GM19193 (cell line): Measurements from ENCODE around the gene MX2.

Experiments used
- POLR2A ChIP-seq: IDR thresholded peaks from 4 replicates; pipeline ENCODE4 v1.6.1; 2011; ENCODE audit not compliant: insufficient read depth, insufficient read length; ENCODE audit errors: extremely low read depth

MX2 gene

GRCh38 chr21:41407541-41408460 is 46.0 kb downstream of the MX2 start:
- TF ChIP-seq POLR2A: no peak

DNA sequence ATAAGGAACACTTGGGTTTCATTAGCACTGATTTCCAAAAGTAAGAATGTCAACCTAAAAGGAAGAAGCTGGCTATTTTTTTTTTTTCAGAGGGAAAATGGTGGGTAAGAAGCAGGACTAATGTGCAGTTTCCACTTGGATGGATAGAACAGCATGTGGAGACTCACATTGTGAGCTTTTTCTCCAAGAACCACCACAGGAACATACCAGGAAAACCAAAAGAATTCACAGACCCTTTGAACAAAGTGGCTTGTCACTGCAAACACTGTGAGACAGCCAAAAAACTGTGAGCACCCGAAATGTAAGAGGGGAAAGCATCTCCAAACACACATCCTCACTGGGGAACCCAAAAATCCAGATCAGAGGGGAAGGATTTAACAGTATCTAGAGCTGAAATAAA is 48.5 kb downstream of the MX2 start:
- TF ChIP-seq POLR2A: no peak

GRCh38 chr21:41410767-41411448 is 49.1 kb downstream of the MX2 start:
- no peak for TF ChIP-seq POLR2A

- no peak for TF ChIP-seq POLR2A
Observed at GRCh38 chr21:41411449-41412089, 49.7 kb downstream of the MX2 start.

DNA sequence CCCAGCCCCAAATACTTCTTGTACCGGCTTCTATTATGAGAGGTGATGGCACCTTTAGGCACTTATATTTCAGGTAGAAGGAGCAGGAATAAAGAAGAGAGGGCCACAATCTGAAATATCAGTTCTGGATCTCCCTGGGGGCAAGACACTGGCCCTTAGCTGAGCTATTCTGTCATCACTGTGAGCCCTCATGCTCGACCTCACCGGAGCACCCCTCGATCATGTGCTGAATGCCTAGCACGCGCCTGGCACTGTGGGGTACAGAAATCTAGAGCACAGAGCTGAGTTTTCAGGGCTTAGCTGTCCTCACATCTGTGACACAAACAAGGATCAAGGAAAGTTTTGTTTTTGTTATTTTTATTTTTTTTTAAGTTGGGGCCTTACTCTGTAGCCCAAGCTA is 56.6 kb downstream of the MX2 start:
- TF ChIP-seq POLR2A: no peak

DNA sequence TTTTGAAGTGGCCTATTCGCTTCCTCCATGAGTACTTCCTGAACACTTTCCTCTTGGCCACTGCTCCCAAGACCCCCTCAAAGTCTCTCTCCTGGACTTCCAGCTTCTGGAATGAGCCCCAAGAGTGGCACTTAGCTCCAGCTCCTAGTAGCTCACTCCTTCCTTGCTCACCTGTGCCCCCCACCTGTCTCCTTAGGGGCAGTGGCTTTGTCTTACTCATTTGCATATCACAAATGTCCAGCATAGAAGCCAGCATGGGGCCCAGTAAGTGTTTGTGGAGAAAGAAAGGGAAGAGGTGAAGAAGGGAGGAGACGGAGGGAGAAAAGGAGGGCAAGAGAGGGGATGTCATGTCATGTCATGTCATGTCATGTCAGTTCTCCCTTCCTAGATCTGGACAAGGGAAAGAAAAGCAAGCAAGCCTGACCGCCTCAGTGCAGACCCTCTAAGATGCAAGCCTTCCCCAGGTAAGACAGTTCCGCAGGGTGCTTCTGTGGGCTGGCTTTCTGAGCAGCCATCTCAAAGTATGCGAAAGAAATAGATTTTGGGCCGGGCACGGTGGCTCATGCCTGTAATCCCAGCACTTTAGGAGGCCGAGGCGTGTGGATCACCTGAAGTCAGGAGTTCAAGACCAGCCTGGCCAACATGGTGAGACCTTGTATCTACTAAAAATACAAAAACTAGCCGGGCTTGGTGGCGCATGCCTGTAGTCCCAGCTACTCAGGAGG is 57.3 kb downstream of the MX2 start:
- TF ChIP-seq POLR2A: no peak

DNA sequence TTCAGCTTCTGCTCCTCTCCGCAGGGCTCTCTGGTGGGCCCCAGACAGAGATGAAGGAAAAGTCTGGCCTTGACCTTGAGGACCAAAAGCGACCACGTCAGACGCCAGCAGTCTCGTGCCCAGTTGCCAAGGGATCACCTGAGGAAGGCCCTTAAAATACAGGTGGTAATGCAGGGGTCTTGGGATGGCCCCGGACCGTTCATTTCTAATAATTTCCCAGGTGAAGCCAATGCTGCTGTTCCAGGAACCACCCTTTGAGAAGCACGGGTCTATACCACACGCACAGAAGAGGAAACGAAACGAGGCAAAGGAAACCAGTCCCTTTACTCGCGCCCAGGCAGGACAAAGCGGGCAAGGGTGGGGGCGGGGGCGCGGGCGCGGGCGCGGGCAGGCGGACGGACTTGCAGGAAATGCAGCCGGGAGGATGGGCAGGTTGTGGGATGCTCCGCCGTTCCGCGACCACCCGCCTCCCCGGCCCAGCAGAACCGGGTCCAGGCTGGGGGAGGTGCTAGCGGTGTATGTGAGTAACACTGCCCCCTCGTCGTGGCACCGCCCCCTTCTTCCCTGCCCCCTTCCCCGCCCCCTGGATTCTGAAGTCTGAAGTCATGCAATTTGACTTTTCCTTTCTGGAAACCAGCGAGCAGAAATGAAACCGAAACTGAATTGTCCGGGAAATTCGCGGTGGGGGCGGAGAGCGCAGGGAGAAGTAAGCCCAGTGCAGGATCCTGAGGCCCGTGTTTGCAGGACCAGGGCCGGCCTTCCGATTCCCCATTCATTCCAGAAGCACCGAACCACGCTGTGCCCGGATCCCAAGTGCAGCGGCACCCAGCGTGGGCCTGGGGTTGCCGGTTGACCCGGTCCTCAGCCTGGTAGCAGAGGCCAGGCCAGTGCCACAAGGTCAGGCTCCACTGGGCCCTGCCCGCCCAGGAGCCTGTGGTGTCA is 58.4 kb downstream of the MX2 start:
- no peak for TF ChIP-seq POLR2A

GRCh38 chr21:41422546-41423304 is 60.9 kb downstream of the MX2 start:
- TF ChIP-seq POLR2A: no peak

GRCh38 chr21:41425588-41425953 is 63.7 kb downstream of the MX2 start:
- no peak for TF ChIP-seq POLR2A

DNA sequence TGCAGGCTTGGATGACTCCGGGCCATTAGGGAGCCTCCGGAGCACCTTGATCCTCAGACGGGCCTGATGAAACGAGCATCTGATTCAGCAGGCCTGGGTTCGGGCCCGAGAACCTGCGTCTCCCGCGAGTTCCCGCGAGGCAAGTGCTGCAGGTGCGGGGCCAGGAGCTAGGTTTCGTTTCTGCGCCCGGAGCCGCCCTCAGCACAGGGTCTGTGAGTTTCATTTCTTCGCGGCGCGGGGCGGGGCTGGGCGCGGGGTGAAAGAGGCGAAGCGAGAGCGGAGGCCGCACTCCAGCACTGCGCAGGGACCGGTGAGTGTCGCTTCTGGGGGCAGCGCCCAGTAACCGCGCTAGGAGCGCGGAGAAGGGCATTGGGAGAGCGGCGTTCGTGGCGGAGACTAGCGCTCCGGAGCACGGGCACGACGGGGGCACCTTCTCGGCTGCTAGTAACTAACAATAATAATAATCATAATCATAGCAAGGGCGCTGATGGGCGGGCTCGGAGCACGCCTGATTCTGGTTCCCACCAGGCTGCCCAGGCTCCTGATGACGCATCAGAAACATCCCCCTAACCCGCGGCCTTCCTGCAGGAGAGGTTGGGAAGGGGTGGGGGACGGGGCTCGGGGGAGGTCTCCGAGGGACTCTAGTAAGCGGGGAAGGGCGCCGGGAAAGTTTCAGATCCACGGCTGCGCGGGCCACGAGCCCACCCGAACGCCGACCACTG is 64.3 kb downstream of the MX2 start, which contains the start of gene MX1:
TSS of gene MX1 (plus strand) at position 286 of the 722 bp plus-strand sequence. CDS start 5,832 bp downstream, outside the sequence.
- TF ChIP-seq POLR2A: peak; percentile 99

DNA sequence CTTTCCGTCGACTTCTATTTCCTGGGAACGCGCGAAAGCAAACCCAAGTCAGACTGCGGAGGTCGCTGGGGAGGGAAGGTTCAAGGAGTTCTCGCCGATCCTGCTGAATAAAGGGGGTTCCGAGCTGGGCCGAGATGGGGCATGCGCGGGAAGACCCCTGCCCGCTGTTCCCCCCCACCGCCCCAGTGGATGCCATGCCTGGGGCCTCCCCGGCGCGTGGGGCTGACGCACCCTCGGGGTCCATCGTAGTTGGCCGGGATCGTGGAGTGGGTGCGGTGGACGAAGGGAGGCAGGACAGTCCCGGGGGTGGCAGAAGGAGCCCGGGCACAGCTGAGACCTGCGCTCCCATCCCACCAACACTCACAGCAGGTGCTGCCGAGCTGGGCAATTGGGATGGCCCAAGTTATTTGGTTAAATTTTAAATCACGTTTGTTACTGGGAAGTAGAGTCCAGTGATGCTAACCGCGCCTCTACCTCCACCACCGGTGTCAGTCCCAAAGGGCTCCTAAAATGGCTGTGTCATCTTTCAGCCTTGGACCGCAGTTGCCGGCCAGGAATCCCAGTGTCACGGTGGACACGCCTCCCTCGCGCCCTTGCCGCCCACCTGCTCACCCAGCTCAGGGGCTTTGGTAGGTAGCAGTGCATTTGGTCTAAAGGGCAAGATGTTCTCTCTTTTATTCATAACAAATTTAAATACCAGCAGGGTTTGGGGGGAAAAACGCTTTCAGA is 65.0 kb downstream of the MX2 start:
- TF ChIP-seq POLR2A: peak; percentile 9

DNA sequence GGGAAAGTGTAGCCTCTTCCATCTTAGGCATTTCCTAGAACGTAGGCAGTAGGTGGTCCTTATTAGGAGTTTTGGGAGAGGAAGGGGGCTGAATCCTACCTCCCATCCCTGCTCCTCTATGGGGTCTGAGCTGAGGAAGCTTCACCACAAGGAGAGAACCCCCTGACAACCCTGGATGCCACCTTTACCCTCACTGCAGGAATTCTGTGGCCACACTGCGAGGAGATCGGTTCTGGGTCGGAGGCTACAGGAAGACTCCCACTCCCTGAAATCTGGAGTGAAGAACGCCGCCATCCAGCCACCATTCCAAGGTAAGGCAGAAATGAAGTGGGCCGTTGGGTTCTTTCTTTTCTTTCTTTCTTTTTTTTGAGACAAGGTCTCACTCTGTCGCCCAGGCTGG is 65.7 kb downstream of the MX2 start:
- TF ChIP-seq POLR2A: no peak
